ENCODE results near the gene DNPH1.

GRCh38 chr6:43269273-43270007 lies 40.2 kb upstream of the DNPH1 start:
- TF ChIP-seq CTCF (IDR thresholded peaks at IDR 0.05) (no peak), POLR2A (IDR thresholded peaks at IDR 0.05) (no peak)
